Peyer's patch (tissue), 4 donors: ENCODE results near the gene ARF4. TPM values are rescaled to one million over a fixed set of nuclear protein-coding genes. Genes with fewer than 3 reads are reported as not detected.

ENCODE experiments used
- DNase-seq, 3 donors: peaks; one replicate each; pipeline ENCODE4 v3.0.0-alpha.2; 2017 to 2019
- H3K27ac ChIP-seq, 4 donors: fragments of 200-600 bp; sonication (generic); one replicate each; pipeline ENCODE4 v1.5.1; 2016 to 2019
- H3K27me3 ChIP-seq, 2 donors: fragments of 200-600 bp; sonication (generic); one replicate each; pipeline ENCODE4 v1.5.1; 2019
- H3K36me3 ChIP-seq, 3 donors: fragments of 200-600 bp; sonication (generic); one replicate each; pipeline ENCODE4 v1.5.1; 2016 to 2019
- H3K4me1 ChIP-seq, 4 donors: fragments of 200-600 bp; sonication (generic); one replicate each; pipeline ENCODE4 v1.5.1; 2016 to 2019
- H3K4me3 ChIP-seq, 4 donors: fragments of 200-600 bp; sonication (generic); 1 replicate in 3 of 4; 2 replicates in 1 of 4; pipeline ENCODE4 v1.5.1; 2016 to 2019; ENCODE audit warnings: mild to moderate bottlenecking in 1 of 4
- H3K9me3 ChIP-seq, 4 donors: fragments of 200-600 bp; sonication (generic); one replicate each; pipeline ENCODE4 v1.5.1; 2016 to 2019; ENCODE audit warnings: mild to moderate bottlenecking in 1 of 4
- CTCF ChIP-seq, 6 experiments: fragments of 450-650 bp in 4 of 6; fragments of 200-600 bp in 2 of 6; sonication (generic) in 1 of 6; IDR thresholded peaks; one replicate each; pipeline ENCODE4 v1.5.1; 2017 to 2019; ENCODE audit warnings: antibody characterized with exemption in 6 of 6, mild to moderate bottlenecking in 3 of 6, moderate library complexity in 1 of 6
- POLR2A ChIP-seq, 2 donors: fragments of 450-650 bp; IDR thresholded peaks; one replicate each; pipeline ENCODE4 v1.5.1; 2017; ENCODE audit warnings: antibody characterized with exemption in 2 of 2, mild to moderate bottlenecking in 2 of 2, moderate library complexity in 2 of 2
- total RNA-seq, 4 donors: library from RNA; depleted of rRNA; stranded (reverse); fragments of >200 nt; gene quantifications; one replicate each; pipeline ENCODE4 v1.1.0, GENCODE V29; 2016

ARF4 gene
- total RNA-seq, 4 donors from 2014 or later, result 35.4 to 128 (median 82.9) TPM

DNA sequence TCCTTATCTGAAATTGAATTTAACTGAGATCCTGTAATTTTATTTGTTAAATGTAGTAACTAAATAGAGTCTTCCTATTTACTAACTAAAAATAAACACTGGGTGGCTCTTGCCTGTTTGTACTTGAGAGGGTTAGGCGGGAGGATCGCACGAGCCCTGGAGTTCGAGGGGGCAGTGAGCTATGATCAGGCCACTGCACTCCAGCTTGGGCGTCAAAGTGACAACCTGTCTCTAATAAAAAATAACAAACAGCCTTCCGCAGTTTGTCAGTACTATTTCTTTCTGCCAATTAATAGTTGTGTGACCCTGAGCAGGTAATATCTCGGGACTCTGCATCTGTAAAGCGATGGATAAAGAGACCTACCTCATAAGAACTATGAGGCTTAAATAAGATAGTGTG lies 41.8 kb downstream of the ARF4 start:
- no peaks in the 10 kb centered on the region for H3K9me3 ChIP-seq
- H3K27me3 ChIP-seq, result no peaks in the 10 kb centered on the region
- H3K36me3 ChIP-seq, result peaks cover 0 to 15% (median 0%) of the 10 kb centered on the region in 3 donors
- peak overlapping the region; percentile 89 to 92 (median 91) for H3K27ac ChIP-seq
- H3K4me3 ChIP-seq, result peak overlapping the region; percentile 76 to 91 (median 86)
- peaks cover 0 to 32% (median 16%) of the 10 kb centered on the region in 4 donors for H3K4me1 ChIP-seq
- TF ChIP-seq POLR2A (IDR thresholded peaks at IDR 0.05) (no peak), CTCF (IDR thresholded peaks at IDR 0.05) (no peak)
- no peak for DNase-seq

GRCh38 chr3:57546616-57547015 lies 50.5 kb downstream of the ARF4 start:
- H3K27ac ChIP-seq, result no peak overlapping the region
- no peak for DNase-seq
- H3K4me3 ChIP-seq, result no peak overlapping the region
- no peaks in the 10 kb centered on the region for H3K27me3 ChIP-seq
- H3K9me3 ChIP-seq, result no peaks in the 10 kb centered on the region
- H3K36me3 ChIP-seq, result no peaks in the 10 kb centered on the region
- TF ChIP-seq POLR2A (IDR thresholded peaks at IDR 0.05), result no peak
- no peak for TF ChIP-seq CTCF (IDR thresholded peaks at IDR 0.05)
- peaks cover 0 to 9% (median 2%) of the 10 kb centered on the region in 4 donors for H3K4me1 ChIP-seq

GRCh38 chr3:57545636-57546268 lies 51.4 kb downstream of the ARF4 start:
- no peaks in the 10 kb centered on the region for H3K27me3 ChIP-seq
- no peak overlapping the region for H3K27ac ChIP-seq
- TF ChIP-seq POLR2A (IDR thresholded peaks at IDR 0.05) (no peak), CTCF (IDR thresholded peaks at IDR 0.05) (no peak)
- DNase-seq, result no peak
- H3K4me3 ChIP-seq, result no peak overlapping the region
- H3K4me1 ChIP-seq, result peaks cover 0 to 9% (median 2%) of the 10 kb centered on the region in 4 donors
- H3K36me3 ChIP-seq, result no peaks in the 10 kb centered on the region
- H3K9me3 ChIP-seq, result no peaks in the 10 kb centered on the region

DNA sequence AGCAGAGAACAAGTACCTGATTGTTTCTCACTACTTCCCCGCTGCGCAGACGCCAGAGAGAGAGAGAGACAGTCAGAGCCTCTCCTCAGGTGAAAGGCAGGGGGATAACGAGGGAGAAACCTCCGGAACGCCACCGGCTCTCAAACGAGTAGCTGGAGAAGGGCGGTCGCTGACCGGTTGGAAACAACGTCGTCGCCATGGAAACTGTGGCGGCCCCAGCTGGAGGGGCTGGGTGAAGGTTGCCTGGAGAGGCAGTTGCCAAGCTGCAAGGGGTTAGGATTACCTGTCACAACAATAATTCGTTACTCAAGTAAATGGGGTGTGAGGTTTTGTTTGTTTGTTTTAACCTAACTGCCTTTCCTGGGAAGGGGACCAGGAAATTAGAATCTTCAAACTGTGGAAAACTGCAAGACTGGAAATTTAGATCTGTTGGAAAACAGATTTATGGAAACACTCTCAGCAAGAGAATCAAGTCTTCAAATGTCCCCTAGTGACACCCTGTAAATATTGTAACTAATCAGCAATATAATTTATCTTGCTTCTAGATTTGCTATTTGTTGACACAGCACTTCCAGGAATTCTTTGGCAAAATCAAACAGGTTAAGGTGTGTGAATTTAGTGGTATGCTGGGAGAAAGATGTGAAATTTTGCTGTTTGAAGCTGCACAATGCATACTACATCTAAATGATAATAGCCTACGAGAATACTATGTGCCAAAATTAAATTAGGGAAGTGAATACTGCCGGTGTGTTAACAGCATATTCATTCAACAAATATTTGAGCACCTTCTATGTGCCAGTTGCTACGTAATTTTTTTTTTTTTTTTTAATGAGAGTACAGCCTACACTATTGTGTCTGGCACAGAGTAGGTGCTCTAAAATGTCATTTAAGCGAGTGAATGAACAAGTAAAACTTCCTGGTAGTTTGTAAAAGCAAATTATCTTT lies 52.7 kb downstream of the ARF4 start, which contains the start of gene DNAH12:
DNAH12 (minus strand) TSS at position 164 of the 945 bp plus-strand sequence. CDS start 1,474 bp downstream, outside the sequence.
- Histone ChIP-seq H3K36me3 (no peaks in the 10 kb centered on the region), H3K27ac (no peak within 1 kb of the TSS), H3K4me3 (peak within 1 kb of the TSS in 2 of 4 donors; percentile 0 to 33), H3K27me3 (no peaks in the 10 kb centered on the region), H3K4me1 (peaks cover 0 to 9% (median 2%) of the 10 kb centered on the region in 4 donors), H3K9me3 (no peaks in the 10 kb centered on the region)
- TF ChIP-seq POLR2A (IDR thresholded peaks at IDR 0.05) (no peak), CTCF (IDR thresholded peaks at IDR 0.05) (no peak)
- DNase-seq, result no peak

DNA sequence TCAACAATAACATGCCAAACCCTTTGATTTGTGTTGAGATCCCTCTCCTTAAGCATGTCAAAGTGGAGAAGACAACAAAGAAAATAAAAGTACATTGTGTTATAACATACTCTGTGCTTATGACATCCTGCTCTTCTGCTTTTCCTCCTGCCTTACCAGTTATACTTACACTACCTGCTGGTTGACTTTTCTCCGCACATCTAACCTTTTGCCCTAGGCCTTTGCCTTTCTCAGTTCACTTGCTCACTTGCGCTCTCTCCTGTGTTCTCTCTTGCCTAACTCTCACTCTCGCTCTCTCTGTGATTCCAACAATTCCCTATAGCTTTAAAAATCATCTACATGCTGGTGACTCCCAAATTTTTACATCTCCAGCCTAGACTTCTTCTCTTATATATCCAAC lies 58.7 kb downstream of the ARF4 start:
- Histone ChIP-seq H3K4me3 (no peak overlapping the region), H3K9me3 (no peaks in the 10 kb centered on the region), H3K36me3 (no peaks in the 10 kb centered on the region), H3K4me1 (no peaks in the 10 kb centered on the region), H3K27me3 (no peaks in the 10 kb centered on the region), H3K27ac (no peak overlapping the region)
- DNase-seq, result no peak
- TF ChIP-seq CTCF (IDR thresholded peaks at IDR 0.05), result no peak
- TF ChIP-seq POLR2A (IDR thresholded peaks at IDR 0.05), result no peak
